NCI-H187 treated with DMSO at 0.1 percent for 48 hours (cell line): ENCODE data around the gene GFY.
"Not testable (repeated sequence)": the region's sequence is repeated elsewhere in the genome, so short reads cannot be mapped to it uniquely, and the experiment has no call there.

Source experiments
- DNase-seq: peaks from one replicate; lab custom pipeline; 2025; lab: John Stamatoyannopoulos, UW

The GFY gene

GRCh38 chr19:49470615-49470978 lies 45.4 kb downstream of the GFY start:
- DNase-seq = no peak

GRCh38 chr19:49472936-49473335 lies 47.7 kb downstream of the GFY start:
- DNase-seq = no peak

- not testable (repeated sequence) for DNase-seq
Measured at GRCh38 chr19:49473501-49473867, 48.3 kb downstream of the GFY start.

- DNase-seq = no peak
Measured at GRCh38 chr19:49473868-49474541, 48.8 kb downstream of the GFY start, which contains the start of gene FLT3LG. FLT3LG (plus strand) TSS chr19:49474215; CDS start chr19:49474640, 425 bp downstream.

GRCh38 chr19:49474542-49474924 lies 49.3 kb downstream of the GFY start:
- no peak for DNase-seq

GRCh38 chr19:49475191-49475917 lies 50.2 kb downstream of the GFY start:
- no peak for DNase-seq

- DNase-seq = no peak
Measured at GRCh38 chr19:49475995-49476880, 51.0 kb downstream of the GFY start.
